ENCODE data around the gene PIH1D1.

Gene PIH1D1

GRCh38 chr19:49418511-49418910 lies 33.1 kb downstream of the PIH1D1 start:
- DNase-seq, result no peak

GRCh38 chr19:49417088-49417487 lies 34.5 kb downstream of the PIH1D1 start:
- no peak for DNase-seq

DNA sequence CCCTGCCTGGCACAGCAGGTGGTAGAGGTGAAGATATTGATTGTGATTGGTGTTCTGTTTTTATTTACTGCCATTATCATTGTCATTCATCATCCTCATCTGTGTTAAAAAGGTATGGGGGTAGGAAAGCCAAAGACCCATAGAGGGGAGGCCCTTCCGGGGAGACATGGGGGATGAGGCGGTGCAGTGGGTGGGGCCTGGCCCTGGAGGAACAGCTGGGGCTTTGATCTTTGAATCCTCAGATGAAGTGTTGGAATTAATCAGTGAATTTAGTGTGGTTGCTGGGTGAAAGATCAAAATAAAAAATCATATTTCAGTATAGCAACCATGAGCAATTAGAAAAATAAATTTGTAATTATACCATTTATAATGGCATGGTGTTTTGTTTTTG lies 35.8 kb downstream of the PIH1D1 start:
- DNase-seq, result no peak

DNA sequence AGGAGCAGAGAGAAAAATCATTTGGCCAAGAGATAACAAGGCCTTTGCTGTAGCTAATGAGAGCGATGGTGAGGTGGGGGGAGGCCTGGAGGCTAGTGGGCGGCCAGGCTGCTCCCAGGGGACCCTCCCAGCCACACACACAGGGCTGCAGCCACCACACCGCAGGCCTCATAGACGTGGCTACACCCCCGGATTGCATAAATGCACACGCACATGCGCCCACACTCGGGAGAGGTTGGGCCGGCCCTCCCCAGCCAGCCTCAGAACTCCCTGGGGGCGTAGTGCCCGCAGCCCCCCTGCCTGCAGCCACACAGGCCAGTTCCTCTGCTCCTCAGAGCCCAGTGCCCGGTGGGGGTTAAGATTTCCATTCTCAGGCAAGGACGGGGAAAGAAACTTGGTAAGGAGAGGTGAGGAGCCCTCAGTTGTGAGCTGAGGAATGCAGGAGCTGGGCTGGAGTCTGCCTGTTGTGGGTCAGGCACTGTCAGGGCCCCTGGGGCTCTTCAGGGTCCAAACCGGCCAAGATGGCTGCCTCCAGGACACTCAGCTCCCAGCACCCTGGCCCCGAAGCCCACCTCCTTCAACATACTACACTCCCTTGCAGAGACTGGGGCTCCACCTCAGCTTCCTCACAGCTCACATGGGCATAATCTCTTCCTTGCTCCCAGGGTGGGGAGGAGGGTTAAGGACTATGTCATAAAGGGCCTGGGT lies 36.4 kb downstream of the PIH1D1 start:
- DNase-seq, result no peak

GRCh38 chr19:49414256-49414655 lies 37.4 kb downstream of the PIH1D1 start:
- DNase-seq, result no peak

- peak; percentile 49 for DNase-seq
Measured at GRCh38 chr19:49413348-49413747, 38.3 kb downstream of the PIH1D1 start.

DNA sequence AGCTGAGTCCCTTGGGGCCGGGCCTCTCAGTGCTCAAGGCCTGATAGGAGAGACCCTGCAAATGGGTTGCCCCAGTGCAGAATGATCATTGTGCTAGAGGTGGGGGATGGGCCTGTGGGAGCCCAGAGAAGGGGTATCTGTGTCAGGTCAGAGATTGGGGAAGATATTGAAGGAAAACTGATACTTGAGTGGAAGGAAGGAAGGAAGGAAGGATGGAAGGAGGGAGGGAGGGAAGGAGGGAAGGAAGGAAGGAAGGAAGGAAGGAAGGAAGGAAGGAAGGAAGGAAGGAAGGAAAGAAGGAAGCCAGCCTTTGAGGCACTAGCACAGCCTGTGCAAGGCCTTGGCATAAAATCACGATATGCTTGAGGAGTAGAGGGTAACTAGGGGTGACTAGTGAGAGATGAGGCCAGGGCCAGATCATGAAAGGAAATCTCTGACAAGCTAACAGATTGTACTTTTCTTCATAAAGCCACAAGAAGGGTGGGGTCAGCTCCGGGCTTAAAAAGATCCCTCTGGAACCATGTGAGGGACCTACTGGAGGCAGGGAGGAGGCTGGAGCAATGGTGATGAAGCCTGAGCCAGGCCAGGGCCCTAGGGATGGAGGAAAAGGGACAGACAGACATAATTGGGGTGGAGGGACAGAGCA lies 39.8 kb downstream of the PIH1D1 start:
- no peak for DNase-seq

GRCh38 chr19:49409441-49410029 lies 42.1 kb downstream of the PIH1D1 start:
- no peak for DNase-seq

DNA sequence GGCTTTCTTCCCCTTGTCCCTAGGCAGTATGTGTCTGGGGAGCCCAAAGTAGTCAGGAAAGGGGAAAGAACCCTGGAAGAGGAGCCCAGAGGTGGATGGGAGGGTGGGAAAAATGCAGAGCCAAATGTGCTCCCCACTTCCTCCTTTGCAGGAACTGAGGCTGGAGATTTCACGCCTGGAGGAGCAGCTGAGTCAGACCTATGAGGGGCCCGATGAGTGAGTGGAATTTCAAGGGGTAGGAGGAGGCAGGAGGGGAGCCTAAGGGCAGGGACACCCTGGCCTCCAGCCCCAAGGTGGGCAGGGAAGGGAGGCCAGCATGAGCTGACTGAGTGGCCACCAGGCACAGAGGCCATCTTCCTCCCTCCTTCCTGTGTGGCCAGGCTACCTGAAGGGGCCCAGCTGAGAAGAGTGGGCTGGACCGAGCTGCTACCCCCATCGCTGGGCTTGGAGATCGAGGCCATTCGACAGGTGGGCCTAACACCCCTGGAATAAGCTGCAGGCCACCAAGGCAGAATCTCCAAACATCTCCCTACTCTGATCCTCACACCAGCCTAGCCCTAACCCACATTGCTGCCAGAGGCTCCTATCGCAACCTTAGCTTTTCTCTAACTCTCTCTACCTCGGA lies 42.7 kb downstream of the PIH1D1 start:
- peak; percentile 9 for DNase-seq

GRCh38 chr19:49407482-49408015 lies 44.1 kb downstream of the PIH1D1 start:
- DNase-seq, result no peak

DNA sequence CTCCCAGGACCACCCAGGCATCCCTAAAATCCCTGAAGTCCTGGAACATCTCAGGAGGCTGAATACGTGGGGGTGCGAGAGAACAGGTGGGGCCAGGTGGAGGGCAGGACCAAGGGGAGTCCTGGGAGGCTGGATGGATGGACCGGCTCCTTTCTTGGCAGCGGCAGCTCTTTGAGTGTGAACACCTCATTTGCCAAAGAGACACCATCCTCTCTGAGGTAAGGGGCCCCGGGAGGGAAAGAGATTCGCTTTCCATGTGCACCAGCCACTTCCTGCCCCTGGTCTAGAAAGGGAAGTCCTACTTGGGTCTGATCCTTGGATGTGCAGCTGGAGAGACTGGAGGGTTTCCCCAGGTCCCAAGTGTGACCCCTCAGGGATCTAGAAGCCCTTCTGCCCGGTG lies 44.5 kb downstream of the PIH1D1 start:
- DNase-seq, result no peak

- DNase-seq, result peak; percentile 31
Measured at GRCh38 chr19:49403404-49404187, 48.0 kb downstream of the PIH1D1 start.

GRCh38 chr19:49400029-49400428 lies 51.6 kb downstream of the PIH1D1 start:
- DNase-seq, result peak; percentile 18

GRCh38 chr19:49398931-49399330 lies 52.7 kb downstream of the PIH1D1 start:
- DNase-seq, result no peak

GRCh38 chr19:49398001-49398615 lies 53.5 kb downstream of the PIH1D1 start:
- DNase-seq, result no peak

DNA sequence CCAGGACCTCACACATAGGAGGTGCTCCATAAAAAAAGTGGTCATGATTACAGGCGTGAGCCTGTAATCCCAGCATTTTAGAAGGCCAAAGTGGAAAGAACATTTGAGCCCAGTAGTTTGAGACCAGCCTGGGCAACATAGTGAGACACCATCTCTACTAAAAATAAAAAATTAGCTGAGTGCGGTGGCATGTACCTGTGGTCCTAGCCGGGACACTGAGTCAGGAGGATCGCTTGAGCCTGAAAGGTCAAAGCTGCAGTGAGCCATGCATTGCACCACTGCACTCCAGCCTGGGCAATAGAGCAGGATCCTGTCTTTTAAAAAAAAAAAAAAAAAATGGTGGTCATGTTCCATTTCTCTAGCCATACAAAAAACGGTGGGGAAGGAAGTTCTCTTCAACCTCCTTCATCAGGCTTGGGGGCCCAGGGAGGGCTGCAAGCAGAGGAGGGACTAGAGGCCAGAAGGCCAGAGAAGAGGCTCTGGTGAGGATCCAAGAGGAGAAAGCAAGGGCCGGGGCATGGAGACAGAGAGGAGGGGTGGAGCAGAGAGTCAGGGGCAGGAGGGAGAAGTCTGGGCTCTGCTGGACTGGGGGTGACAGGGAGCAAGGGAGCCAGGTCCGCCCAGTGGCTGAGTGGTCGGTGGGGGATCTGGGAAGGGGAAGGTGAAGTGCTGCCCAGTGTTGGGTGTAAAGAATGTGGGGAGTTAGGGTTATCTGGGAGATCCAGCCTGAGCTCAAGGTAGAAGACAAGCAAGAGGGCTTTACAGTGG lies 54.7 kb downstream of the PIH1D1 start:
- DNase-seq, result no peak
